Germinal center (tissue), 1 donor: ENCODE data around the gene DHX8.

Experiments used
- DNase-seq: peaks from one replicate; pipeline ENCODE4 v3.0.0; 2012; ENCODE audit warnings: mixed read lengths, low spot score

The DHX8 gene

GRCh38 chr17:43547189-43547550 lies 63.4 kb downstream of the DHX8 start:
- DNase-seq: no peak

- DNase-seq: no peak
These were observed 64.0 kb downstream of the DHX8 start for GRCh38 chr17:43547659-43548256.

- DNase-seq: no peak
These were observed 65.1 kb downstream of the DHX8 start for GRCh38 chr17:43548689-43549379.

DNA sequence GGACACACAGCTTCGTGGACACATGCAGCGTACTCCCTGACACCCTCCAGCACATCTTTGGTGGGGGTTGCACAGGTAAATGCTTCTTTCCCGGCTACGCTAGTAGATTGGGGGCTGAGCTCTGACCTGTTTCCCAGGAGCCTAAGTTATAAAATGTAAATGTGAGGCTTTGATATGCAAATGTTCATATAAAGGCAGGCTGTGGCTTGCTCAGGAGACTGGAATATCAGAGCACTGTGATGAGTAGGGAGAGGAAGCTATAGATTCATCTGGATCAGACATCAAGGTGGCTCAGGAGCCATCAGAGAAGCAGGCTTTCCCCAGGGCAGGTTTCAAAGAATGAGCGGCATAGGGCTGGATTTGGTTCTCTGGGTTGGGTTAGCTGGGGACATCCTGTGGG lies 65.7 kb downstream of the DHX8 start:
- DNase-seq: no peak

GRCh38 chr17:43550754-43551153 lies 67.0 kb downstream of the DHX8 start:
- no peak for DNase-seq

- DNase-seq: no peak
These were observed 68.6 kb downstream of the DHX8 start for GRCh38 chr17:43552229-43552837.

- no peak for DNase-seq
These were observed 69.8 kb downstream of the DHX8 start for GRCh38 chr17:43553573-43553972.

DNA sequence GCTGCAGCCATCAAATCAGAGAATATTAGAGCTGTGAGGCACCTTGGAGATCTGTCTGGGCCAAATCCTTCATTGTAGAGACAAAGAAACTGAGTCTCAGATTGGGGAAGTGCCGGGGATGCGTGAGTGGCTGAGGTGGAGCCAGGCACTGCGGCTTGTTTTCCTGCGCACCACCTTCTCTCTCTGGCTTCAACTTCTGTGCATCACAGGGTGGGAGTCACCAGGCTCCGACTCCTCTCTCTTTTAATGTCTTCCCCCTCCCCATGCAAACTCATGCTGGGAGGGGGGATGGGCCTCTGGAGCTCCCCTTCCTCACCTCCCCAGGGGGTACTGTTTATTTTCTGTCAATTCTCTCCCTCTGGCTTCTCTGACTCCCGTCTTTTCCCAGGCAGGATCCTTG lies 71.1 kb downstream of the DHX8 start:
- DNase-seq: no peak

- DNase-seq: no peak
These were observed 72.5 kb downstream of the DHX8 start for GRCh38 chr17:43556292-43556691.

- DNase-seq: no peak
These were observed 75.0 kb downstream of the DHX8 start for GRCh38 chr17:43558805-43559160.

DNA sequence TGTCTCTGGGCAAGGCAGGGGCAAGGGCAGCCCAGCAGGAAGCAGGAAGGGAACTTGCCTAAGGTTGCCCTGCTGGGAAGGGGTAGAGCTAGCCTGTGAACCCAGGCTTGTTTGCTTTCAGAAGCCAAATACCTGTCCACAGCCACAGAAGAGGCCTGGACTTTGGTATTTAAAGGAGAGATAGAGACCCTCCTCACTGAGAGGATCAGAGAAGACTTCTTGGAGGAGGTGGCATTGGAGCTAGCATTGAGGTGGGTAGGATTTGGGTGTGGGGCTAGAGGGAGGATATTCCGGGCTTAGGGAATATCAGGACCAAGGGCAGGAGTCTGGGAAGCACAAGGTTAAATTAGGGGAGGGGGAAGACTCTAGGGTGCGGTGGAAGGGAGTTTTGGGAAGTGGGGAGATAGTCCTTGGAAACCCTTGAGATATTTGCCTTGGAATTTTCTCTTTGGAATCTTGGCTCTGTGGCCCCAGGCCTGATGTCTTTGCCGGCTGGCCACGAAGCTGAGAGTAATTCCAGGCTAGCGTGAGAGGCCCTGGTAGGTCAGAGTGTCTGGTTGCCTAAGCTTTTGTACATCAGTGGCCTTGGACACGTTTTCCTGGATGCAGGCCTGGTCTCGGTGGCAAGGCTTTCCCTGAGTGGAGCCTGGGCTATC lies 75.5 kb downstream of the DHX8 start:
- DNase-seq: no peak

DNA sequence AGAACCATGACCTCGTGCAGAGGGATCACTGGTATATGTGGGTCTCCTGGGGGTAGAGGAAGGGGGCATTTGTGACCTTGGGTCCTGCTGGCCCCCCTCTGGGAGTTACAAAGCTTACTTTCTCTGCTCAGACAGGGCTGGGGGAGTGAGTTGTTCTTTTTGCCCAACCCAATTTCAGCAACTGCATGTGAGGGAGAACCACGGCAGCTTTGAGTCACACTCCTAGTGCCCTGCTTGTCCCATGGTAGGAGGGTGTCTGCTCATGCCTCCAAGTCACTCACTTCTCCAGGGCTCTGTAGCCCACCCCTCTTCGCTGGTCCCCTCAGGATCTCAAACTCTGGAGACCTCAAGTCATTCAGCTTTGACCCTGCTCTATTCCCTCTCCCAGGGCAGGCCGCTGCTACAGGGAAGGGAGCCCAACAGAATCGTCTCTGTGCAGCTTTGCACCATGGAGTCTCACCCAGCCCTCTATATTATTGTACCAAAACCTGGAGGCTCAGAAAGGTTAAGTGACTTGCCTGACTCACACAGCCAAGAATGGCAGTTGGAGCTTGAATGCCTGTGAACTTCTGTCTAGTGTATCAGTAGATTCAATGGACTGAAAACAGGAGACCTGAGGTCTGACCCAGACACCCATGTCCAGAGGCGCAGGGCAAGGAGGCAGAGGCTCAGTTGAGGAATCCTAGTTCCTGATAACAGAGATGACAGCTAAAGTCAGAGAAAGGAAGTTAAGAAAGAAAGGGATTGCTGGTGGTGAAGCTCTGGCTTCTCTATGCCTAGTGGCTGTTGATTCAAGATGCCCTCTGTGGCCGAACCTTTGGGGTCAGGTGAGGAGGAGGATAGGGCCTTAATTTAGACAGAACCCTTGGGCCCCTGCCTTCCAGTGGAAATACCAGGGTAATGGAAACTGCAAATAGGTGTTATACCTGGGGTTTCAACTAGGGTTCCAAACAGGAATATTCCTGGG lies 77.0 kb downstream of the DHX8 start:
- no peak for DNase-seq

GRCh38 chr17:43562679-43563599 lies 79.2 kb downstream of the DHX8 start:
- DNase-seq: no peak

DNA sequence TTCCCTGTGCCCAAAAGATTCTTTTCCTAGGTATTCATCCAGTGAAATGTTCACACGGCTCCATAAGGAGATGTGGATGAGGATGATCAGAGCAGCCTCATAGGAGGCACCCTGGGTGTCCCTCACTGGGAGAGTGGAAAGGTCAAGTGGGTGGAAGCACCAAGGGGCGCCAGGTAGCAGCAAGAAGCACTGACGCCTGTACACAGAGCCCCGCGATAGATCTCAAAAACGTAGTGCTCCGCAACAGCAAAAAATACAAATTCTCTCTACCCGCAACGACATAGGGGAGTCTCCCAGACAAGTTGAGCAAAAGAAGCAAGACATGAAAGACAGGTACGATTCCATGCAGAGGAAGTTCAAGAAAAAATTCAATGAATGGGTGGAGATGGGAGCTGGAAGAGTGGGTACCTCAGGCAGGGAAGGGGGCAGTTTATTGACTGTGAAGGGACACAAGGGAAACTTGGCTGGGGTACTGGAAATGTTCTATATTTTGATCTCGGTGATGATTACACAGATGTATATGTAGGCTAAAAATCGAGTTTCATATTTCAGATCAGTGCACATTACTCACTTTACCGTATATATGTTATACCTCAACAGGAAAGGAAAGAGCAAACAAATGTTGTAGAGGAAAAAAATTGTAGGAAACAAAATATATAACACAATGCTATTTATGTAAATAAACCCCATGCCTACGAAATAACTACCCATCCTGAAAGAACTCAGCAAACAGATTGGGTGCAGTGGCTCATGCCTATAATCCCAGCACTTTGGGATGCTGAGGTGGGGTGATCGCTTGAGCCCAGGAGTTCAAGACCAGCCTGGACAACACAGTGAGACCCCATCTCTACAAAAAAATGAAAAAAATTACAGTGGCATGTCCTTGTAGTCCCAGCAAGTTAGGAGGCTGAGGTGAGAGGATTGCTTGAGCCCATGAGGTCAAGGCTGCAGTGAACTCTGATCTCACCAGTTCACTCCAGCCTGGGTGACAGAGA lies 80.1 kb downstream of the DHX8 start:
- no peak for DNase-seq

DNA sequence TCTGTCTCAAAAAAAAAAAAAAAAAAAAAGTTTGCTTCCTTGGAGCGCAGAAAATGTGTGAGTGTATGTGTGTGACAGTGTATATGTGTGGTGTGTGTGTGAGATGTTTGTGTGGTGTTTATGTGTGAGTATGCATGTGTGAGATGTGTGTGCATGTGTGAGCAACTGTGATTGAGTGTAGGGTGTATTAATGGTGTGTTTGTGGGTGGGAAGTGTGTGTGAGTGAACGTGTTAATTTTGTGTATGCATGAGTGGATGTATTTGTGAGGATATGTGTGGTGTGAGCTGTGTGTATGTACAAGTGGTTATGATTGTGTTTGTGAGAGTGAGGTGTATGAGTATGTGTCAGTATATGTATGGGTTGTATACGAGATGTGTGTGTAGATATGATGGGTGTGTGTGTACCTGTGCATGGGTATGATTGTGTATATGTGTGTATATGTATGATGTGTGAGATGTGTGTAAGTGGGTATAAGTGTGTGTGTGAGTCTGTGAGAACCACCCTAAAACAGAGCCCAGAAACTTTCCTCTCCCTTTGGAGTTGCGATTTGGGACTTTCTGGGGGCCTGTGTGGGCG lies 84.8 kb downstream of the DHX8 start:
- no peak for DNase-seq

GRCh38 chr17:43570518-43570928 lies 86.7 kb downstream of the DHX8 start:
- DNase-seq: no peak

DNA sequence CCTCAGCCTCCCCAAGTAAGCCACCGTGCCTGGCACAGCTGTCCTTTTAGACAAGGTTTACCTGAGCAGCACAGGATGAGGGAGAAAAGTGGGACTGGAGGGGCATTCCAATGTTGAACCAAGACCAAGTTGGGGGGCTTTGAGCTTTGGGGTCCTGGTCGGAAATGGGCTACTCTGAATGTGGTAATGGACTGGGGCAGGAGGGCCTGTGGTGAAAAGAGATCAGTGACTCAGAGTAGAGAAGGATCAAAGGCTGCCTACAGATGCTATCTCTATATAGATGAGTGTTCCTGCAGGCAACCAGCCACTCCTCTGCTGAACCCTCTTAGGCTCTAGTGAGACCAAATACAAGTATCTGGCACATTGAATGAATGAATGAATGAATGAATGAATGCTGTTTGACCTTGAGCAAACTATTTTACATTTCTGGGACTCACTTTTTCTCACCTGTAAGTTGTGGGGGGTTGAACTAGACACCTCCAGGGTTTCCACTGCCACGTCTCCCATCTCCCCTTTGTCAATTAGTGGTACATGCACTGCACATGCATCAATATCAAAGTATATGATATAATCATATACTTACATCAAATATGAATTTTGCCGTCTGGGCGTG lies 88.7 kb downstream of the DHX8 start:
- no peak for DNase-seq

GRCh38 chr17:43573579-43574321 lies 90.0 kb downstream of the DHX8 start:
- no peak for DNase-seq
